AG04450 (cell line): ENCODE measurements around the gene ADPGK. TPM values are rescaled to one million over a fixed set of nuclear protein-coding genes. Genes with fewer than 3 reads are reported as not detected.
"Not testable (repeated sequence)": the region's sequence is repeated elsewhere in the genome, so short reads cannot be mapped to it uniquely, and the experiment has no call there.

ENCODE experiments used
- CTCF ChIA-PET: fragments of 300-600, 350-600 bp; formaldehyde crosslinking; extraction: SDS; loops from one replicate; lab custom pipeline; 2022; ENCODE audit warnings: antibody characterized with exemption, inconsistent platforms; lab: Charles Lee
- POLR2A ChIA-PET: fragments of 350-600 bp; formaldehyde crosslinking; extraction: SDS; loops from one replicate; lab custom pipeline; 2021; ENCODE audit warnings: antibody characterized with exemption, inconsistent platforms; lab: Yijun Ruan, JAX
- DNase-seq: peaks from one replicate; pipeline ENCODE4 v3.0.0-alpha.2; 2011; ENCODE audit warnings: low read depth, low spot score
- H3K27ac ChIP-seq: one replicate; pipeline ENCODE4 v1.5.1; 2012; ENCODE audit warnings: low read depth, low read length, control low read depth
- H3K27me3 ChIP-seq: one replicate; pipeline ENCODE4 v1.6.0; 2012; ENCODE audit warnings: low read length; ENCODE audit not compliant: control insufficient read depth, insufficient read depth
- H3K4me3 ChIP-seq: 2 replicates; pipeline ENCODE4 v1.5.1; 2011; ENCODE audit warnings: mild to moderate bottlenecking, low read depth, low read length, control low read depth
- H3K9me3 ChIP-seq: 2 replicates; pipeline ENCODE4 v1.5.1; 2012; ENCODE audit warnings: low read length; ENCODE audit not compliant: control insufficient read depth, insufficient read depth
- polyA plus RNA-seq: library from polyadenylated mRNA; depleted of rRNA; stranded (reverse); fragments of >200 nt; gene quantifications from 2 replicates; pipeline ENCODE4 v1.2.3, GENCODE V29; 2011; rRNA removed
- TF ChIP-seq, protein P1 (sequence below): IDR thresholded peaks from 2 replicates; pipeline ENCODE4 v1.5.1; 2011; ENCODE audit warnings: low read depth, low read length, control low read depth, inconsistent platforms

ADPGK gene
- polyA plus RNA-seq, 1 experiment = 74.3 TPM

DNA sequence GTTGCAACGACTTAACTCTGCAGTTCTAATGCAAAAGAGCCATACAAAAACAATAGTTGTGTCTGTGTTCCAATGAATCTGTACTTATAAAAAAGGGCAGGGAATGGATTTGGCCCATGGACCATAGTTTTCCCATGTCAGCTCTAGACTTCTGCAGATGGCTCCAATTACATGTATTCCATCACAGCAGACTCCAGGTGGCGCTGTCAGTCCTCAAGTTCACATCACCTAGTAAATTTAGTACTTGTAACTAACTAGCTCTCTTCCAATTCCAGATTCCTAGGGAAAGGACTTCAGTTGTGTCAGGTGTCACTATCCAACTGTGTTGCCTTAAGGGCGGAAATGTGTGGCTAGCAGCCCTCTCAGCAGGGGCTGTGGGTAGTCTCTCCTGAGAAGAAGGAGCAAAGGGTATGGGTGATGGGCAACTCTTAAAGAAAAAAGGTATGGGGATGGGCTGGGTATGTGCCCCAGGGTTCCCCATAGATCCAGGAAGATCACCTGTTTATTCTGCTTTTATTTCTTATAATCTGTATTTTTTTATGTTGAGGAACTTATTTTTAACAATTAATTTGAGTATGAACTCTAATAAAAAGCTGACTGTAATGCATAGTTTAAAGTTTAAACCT is 61.4 kb downstream of the ADPGK start:
- Histone ChIP-seq H3K27me3 (no peaks in the 10 kb centered on the region), H3K27ac (no peak overlapping the region), H3K4me3 (no peak overlapping the region), H3K9me3 (no peaks in the 10 kb centered on the region)
- CTCF ChIA-PET = interaction anchor here (0.7 to 4.0 kb wide), 34 partner anchors 9 to 558 kb away, joined by 3 to 73 read pairs (median 6); no protein-coding TSS in a partner anchor
- DNase-seq = peak; percentile 47
- TF ChIP-seq, protein P1, sequence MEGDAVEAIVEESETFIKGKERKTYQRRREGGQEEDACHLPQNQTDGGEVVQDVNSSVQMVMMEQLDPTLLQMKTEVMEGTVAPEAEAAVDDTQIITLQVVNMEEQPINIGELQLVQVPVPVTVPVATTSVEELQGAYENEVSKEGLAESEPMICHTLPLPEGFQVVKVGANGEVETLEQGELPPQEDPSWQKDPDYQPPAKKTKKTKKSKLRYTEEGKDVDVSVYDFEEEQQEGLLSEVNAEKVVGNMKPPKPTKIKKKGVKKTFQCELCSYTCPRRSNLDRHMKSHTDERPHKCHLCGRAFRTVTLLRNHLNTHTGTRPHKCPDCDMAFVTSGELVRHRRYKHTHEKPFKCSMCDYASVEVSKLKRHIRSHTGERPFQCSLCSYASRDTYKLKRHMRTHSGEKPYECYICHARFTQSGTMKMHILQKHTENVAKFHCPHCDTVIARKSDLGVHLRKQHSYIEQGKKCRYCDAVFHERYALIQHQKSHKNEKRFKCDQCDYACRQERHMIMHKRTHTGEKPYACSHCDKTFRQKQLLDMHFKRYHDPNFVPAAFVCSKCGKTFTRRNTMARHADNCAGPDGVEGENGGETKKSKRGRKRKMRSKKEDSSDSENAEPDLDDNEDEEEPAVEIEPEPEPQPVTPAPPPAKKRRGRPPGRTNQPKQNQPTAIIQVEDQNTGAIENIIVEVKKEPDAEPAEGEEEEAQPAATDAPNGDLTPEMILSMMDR = peak; percentile 79
- POLR2A ChIA-PET = no interaction called here

DNA sequence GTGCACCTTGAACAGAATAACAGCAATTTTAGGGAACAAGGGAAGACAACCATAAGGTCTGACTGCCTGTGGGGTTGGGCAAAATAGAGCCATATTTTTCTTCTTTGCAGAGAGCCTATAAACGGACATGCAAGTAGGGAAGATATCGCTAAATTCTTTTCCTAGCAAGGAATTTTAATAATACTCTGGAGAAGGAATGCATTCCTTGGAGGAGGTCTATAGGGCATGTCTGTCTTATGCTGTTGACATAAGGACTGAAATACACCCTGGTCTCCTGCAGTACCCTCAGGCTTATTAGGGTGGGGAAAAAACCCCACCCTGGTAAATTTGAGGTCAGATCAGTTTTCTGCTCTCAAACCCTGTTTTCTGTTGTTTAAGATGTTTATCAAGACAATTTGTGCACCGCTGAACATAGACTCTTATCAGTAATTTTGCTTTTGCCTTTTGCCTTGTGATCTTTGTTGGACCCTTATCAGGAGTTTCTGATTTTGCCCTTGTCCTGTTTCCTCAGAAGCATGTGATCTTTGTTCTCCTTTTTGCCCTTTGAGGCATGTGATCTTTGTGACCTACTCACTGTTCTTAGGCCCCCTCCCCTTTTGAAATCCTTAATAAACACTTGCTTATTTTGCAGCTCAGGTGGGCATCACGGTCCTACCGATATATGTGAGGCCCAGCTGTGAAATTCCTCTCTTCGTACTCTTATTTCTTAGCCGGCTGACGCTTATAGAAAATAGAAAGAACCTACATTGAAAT is 74.8 kb downstream of the ADPGK start:
- H3K27ac ChIP-seq, H3K27me3 ChIP-seq, DNase-seq, POLR2A ChIA-PET, H3K4me3 ChIP-seq, H3K9me3 ChIP-seq: not testable (repeated sequence)
- CTCF ChIA-PET = interaction anchor here (1.4 kb wide), 1 partner anchor 13 kb away, joined by 5 read pairs; no protein-coding TSS in a partner anchor

DNA sequence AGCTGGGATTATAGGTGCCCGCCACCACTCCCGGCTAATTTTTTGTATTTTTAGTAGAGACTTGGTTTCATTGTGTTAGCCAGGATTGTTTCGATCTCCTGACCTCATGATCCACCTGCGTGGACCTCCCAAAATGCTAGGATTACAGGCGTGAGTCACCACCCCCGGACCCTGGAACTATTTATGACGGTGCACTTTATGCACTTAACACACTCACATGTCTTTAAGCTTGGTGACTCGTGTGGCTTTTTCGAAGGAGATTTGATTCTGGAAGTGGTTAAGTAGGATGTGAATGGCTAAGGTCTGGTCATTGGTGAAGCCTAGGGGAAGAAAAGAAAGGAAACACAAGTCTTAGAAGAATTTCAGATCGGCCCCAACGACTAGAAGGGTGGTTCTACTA is 77.3 kb downstream of the ADPGK start:
- CTCF ChIA-PET = interaction anchor here (1.6 to 3.4 kb wide), 2 partner anchors 16 to 107 kb away, joined by 5 to 24 read pairs; no protein-coding TSS in a partner anchor
- Histone ChIP-seq H3K27ac (no peak overlapping the region), H3K9me3 (no peaks in the 10 kb centered on the region), H3K4me3 (no peak overlapping the region), H3K27me3 (no peaks in the 10 kb centered on the region)
- POLR2A ChIA-PET = no interaction called here
- DNase-seq = no peak
- TF ChIP-seq, protein P1 = no peak

Other genes starting within 250 kb of the ADPGK start
- not detected in 2 replicates for gene GOLGA6B, start 129.1 kb downstream of the ADPGK start, polyA plus RNA-seq
- not detected in 2 replicates for gene HIGD2B, start 97.6 kb downstream of the ADPGK start, polyA plus RNA-seq
- 23.5 and 25.7 TPM in 2 replicates for gene BBS4, start 97.6 kb downstream of the ADPGK start, polyA plus RNA-seq